ENCODE results near the gene HDDC2.

DNA sequence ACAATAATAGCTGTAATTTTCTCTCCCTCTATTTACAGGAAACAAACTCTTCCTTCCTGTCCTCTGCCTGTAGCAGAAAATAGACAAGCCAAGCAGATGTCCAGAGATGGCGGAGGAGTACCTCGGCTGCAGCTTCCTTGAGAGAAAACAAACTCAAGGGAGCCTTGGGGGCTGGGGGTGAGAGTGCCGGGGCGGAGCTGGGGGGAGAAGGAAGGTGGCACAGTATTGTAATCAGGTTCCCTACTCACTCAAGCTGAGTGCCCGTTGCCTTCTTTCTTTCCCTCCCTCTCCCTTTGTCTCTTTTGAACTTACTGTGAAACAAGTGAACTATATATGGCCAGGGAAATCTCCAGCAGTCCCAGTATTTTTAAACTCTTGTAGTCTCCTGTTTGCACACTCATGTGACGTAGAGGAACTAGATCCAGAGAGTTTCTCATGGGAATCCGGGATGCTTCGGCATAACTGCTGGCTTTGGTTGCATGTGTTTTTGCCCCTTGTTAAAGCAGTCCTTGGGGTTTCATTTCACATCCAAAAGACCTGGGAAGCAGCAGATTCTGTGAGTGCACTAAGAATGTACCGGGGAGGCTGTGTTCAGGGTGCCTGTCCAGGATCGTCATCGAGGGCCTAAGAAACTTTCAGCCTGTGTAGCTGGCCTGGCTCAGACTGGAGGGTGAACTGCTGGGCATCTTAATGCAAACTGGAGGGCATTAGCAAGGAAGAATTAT lies 44.6 kb upstream of the HDDC2 start:
- TF ChIP-seq ATF6 (CRISPR knock-in tag; IDR thresholded peaks at IDR 0.05) (no peak), POLR2AphosphoS5 (IDR thresholded peaks at IDR 0.05; ENCODE audit: control insufficient read depth, insufficient read depth, low read depth, low read length) (no peak), NR2C2 (CRISPR knock-in tag; IDR thresholded peaks at IDR 0.05) (no peak), NR2C2 (tag; IDR thresholded peaks at IDR 0.05) (no peak), MTA3 (IDR thresholded peaks at IDR 0.05; ENCODE audit: borderline replicate concordance) (no peak), HDAC2 (IDR thresholded peaks at IDR 0.05) (no peak), POLR2A (conservative IDR thresholded peaks at IDR 0.05) (no peak), ZNF12 (CRISPR knock-in tag; IDR thresholded peaks at IDR 0.05) (no peak), CEBPB (tag; IDR thresholded peaks at IDR 0.05) (no peak)
- TF ChIP-seq, protein P1, sequence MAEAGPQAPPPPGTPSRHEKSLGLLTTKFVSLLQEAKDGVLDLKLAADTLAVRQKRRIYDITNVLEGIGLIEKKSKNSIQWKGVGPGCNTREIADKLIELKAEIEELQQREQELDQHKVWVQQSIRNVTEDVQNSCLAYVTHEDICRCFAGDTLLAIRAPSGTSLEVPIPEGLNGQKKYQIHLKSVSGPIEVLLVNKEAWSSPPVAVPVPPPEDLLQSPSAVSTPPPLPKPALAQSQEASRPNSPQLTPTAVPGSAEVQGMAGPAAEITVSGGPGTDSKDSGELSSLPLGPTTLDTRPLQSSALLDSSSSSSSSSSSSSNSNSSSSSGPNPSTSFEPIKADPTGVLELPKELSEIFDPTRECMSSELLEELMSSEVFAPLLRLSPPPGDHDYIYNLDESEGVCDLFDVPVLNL (CRISPR knock-in tag; IDR thresholded peaks at IDR 0.05; ENCODE audit: low read depth): no peak
